Measurements from ENCODE around the gene RAB40B.

RAB40B gene

DNA sequence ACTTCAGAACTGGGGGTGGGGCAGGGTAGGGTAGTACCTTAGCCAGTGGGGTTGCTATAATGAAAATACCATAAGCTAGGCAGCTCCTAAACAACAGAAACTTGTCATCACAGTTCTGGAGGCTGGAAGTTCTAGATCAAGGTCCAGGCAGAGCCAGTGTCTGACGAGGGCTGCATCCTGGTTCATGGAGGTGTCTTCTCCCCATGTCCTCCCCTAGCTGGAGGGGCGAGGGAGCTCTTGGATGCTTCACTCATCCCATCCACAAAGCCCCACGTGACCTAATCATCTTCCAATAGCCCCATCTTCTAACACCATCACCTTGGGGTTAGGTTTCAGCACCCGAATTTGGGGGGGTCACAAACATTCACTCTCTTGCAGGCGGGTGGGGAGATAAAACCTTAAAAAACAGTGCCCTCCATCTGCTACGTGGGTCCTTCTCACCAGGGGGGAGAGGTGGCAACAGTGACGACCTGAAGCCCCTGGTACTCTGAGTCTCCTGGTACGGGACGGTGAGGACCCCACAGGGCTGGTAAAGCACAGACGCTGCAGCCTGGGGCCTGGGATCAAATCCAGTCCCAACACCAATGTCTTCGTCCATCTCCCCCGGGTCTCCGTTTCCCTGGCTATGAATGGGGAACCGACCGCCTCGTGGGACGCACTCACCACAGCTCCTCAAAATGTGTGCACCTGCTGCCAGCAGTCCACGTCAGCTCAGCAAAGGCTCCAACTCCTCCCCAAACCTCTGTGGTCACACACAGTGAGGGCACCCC lies 22.8 kb downstream of the RAB40B start:
- DNase-seq = peak in 3 of 10 donors; percentile 52 to 86 (median 66)
- intact Hi-C loops (cut with DNase I) = no loop called here

DNA sequence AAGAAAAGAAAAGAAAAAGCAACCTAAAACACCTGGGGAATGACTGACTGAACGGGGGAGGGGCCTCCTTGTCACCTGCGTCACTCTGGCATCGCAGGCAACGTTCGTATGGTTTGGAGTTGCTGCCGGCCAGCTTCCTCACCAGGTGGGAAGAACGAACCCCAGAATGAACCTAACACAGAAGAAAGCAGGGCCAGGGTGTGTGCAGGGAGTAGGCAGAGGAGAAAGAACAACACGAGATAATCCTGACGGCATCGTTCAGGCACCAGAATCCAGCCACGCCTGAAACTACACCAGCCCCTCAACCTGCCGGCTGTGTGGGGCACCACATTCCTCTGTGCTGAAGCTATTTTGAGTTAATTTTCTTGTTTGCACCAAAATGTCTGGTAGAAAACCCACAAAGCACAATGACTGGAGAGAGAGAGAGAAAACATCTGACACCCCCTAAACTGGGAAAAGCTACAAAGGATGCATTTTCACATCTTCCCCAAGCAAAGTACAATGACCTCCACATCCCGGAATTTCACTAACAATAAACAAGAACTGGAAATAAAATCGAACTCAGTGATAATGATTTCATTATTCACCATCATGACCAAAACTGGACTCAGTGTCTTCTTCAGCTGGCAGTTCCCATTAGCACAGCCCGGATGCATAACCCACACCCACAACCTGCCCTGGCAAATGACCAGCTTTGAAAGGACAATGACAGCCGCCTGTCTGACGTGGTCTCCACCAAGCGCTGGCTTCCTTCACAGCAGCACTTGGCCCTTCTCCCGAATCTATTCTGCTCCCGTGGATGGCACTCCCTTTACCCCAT lies 23.6 kb downstream of the RAB40B start:
- peak in 4 of 10 donors; percentile 61 to 87 (median 74) for DNase-seq

GRCh38 chr17:82670661-82671450 lies 27.6 kb downstream of the RAB40B start:
- intact Hi-C loops (cut with DNase I) = no loop called here
- DNase-seq = peak in 3 of 10 donors; percentile 17 to 61 (median 24)

More for the DNA sequence above, 23.6 kb downstream of the RAB40B start:
- intact Hi-C loops (cut with DNase I) = no loop called here

- intact Hi-C loops (cut with DNase I) = loop anchor here (1.0 to 5.0 kb wide), 3 partner anchors 34 to 99 kb away; partner anchors contain the start of gene FN3K
- peak; percentile 54 to 97 (median 70) for DNase-seq
Measured at GRCh38 chr17:82668631-82669099, 29.8 kb downstream of the RAB40B start.

- DNase-seq = peak in 3 of 10 donors; percentile 27 to 77 (median 66)
Measured at GRCh38 chr17:82668024-82668630, 30.4 kb downstream of the RAB40B start.

DNA sequence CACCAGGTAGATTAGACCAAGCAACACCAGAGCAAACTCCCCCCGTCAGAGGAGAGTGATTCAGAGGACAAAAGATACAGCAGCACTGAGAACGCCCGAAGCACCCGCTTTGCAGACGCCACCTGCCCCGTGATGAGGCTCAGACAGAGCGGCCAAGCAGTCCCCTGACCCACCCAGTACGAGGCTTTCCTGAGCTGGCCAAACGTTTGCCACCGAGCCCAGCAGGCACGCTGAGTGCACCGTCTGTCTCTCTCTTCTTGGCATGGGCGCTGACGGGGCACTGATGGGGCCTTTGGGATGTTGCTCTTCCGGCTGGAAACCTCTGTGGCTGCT lies 30.9 kb downstream of the RAB40B start:
- peak in 4 of 10 donors; percentile 27 to 67 (median 38) for DNase-seq
- intact Hi-C loops (cut with DNase I) = loop anchor here (5.0 kb wide), 2 partner anchors 35 to 70 kb away; partner anchors contain the start of gene FN3K

More at GRCh38 chr17:82668024-82668630, 30.4 kb downstream of the RAB40B start:
- intact Hi-C loops (cut with DNase I) = loop anchor here (1.0 to 5.0 kb wide), 3 partner anchors 34 to 99 kb away; partner anchors contain the start of gene FN3K

- peak in 4 of 10 donors; percentile 27 to 82 (median 74) for DNase-seq
- intact Hi-C loops (cut with DNase I) = loop anchor here (5.0 kb wide), 2 partner anchors 35 to 70 kb away; partner anchors contain the start of gene FN3K
Measured at GRCh38 chr17:82666931-82667667, 31.4 kb downstream of the RAB40B start.

GRCh38 chr17:82665891-82666290 lies 32.6 kb downstream of the RAB40B start:
- intact Hi-C loops (cut with DNase I) = loop anchor here (5.0 kb wide), 2 partner anchors 36 to 71 kb away; partner anchors contain the start of gene FN3K
- peak in 3 of 10 donors; percentile 63 to 76 (median 64) for DNase-seq

DNA sequence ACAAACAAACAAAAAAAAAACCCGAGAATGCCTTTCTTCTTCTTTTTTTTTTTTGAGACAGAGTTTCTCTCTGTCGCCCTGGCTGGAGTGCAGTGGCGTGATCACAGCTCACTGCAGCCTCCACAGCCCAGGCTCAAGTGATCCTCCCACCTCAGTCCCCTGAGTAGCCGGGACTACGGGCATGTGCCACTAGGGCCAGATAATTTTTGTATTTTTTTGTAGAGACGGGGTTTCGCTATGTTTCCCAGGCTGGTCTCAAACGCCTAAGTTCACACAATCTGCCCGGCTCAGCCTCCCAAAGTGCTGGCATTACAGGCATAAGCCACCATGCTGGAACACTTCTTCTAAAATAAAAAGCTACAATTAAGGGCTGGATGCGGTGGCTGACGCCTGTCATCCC lies 33.3 kb downstream of the RAB40B start:
- peak in 3 of 10 donors; percentile 13 to 66 (median 54) for DNase-seq
- intact Hi-C loops (cut with DNase I) = loop anchor here (5.0 kb wide), 2 partner anchors 37 to 72 kb away; partner anchors contain the start of gene FN3K

DNA sequence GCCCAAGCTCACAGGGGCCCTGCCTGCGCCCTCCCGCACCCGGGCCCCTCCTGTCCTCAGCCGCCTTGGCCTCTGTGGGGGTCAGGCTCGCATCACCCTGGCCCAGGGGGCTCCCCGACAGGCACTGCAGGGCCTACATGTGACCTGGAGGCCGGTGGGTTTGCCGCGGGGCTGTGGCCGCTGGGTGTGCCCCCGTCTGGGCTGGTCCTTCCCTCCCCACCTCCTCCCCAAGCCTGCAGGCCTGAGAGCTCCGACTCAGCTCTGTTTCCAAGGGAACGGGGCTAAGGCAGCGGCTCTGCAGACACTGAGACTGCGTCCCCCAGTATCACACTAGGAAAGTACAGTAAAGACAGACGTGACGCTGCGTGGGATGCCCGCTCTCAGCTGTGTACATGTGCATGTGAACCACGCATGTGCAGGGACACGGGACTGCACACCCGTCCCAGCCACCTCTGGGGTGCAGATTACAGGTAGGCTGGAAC lies 33.8 kb downstream of the RAB40B start:
- DNase-seq = peak in 8 of 10 donors; percentile 46 to 96 (median 76)
- intact Hi-C loops (cut with DNase I) = loop anchor here (5.0 kb wide), 2 partner anchors 38 to 73 kb away; partner anchors contain the start of gene FN3K

DNA sequence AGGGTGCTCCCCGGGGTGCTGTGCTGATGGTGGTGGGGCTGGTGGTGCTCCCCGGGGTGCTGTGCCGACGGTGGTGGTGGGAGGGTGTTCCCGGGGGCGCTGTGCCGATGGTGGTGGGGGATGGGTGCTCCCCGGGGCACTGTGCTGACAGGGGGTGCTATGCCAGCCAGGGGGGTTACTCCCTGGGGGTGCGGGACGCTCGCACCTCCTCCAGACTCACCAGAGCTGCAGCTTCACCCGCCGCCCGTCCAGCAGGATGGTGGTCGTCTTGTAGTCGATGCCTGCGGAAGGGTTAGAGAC lies 34.3 kb downstream of the RAB40B start:
- DNase-seq = peak in 4 of 10 donors; percentile 24 to 69 (median 64)
- intact Hi-C loops (cut with DNase I) = no loop called here

GRCh38 chr17:82663381-82664275 lies 34.9 kb downstream of the RAB40B start:
- intact Hi-C loops (cut with DNase I) = no loop called here
- peak in 3 of 10 donors; percentile 22 to 82 (median 63) for DNase-seq

GRCh38 chr17:82662711-82663261 lies 35.7 kb downstream of the RAB40B start:
- intact Hi-C loops (cut with DNase I) = no loop called here
- DNase-seq = peak in 2 of 10 donors; percentile 65 to 71

DNA sequence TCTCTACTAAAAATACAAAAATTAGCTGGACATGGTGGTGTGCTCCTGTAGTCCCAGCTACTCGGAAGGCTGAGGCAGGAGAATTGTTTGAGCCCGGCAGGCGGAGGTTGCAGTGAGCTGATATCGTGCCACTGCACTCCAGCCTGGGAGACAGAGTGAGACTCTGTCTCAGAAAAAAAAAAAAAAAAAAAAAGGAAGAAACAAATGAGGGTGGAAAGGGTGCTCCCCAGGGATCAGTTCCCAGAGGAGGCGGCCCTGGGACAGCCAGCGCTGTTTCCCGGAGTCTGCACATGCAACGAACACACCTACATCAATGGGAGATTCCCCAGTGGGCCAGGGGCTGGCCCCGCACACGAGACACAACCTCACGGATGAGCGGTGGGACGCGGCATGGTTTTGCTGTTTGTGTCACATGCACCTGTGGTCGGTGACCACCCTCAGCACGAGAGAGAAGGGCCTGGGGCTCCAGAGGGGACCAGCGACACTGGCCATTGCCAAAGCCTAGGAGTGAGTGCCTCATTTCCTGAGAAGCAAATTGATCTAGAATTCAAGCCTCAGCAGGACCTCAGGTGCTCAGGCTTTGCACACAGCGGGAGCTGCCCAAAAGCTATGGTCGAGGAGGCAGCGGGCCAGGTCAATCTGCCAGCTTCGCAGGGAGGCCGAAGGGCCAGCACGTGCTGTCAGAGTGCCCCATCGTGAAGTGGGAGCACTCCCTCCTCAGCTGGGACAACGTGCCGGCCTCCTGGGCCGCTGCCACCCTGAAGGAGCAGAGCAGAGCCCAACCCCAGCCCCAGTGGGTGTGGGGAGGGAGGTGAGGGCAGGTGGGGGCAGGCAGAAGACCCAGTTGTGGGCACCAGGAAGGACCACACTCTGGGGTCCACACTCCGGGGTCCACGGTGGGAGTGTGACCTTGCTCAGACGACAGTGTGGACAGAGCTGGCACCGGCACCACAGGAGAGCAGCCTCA lies 36.5 kb downstream of the RAB40B start:
- intact Hi-C loops (cut with DNase I) = no loop called here
- DNase-seq = peak in 2 of 10 donors; percentile 57 to 83

GRCh38 chr17:82659886-82660285 lies 38.6 kb downstream of the RAB40B start:
- peak in 1 of 10 donors; percentile 61 for DNase-seq
- intact Hi-C loops (cut with DNase I) = no loop called here
